Activated CD8-positive, alpha-beta T cell treated with anti-CD3 and anti-CD28 coated beads for 36 hours (primary cell): ENCODE results near the gene LPP. TPM values are rescaled to one million over a fixed set of nuclear protein-coding genes. Genes with fewer than 3 reads are reported as not detected.

Experiments used
- ATAC-seq: fragments of 200-7000 bp; cut with Tn5 transposase; one replicate; pipeline ENCODE4 v1.10.0; 2021; ENCODE audit warnings: mild to moderate bottlenecking, moderate library complexity
- CTCF ChIA-PET: fragments of 350-600 bp; sonication (Branson Sonifier 250); formaldehyde crosslinking; loops from one replicate; lab custom pipeline; 2021; ENCODE audit warnings: antibody characterized with exemption; lab: Charles Lee
- POLR2A ChIA-PET: fragments of 350-600 bp; sonication (Branson Sonifier 250); formaldehyde crosslinking; loops from one replicate; lab custom pipeline; 2021; ENCODE audit warnings: antibody characterized with exemption; lab: Charles Lee
- DNase-seq: peaks from one replicate; pipeline ENCODE4 v3.0.0-alpha.2; 2020
- H3K27ac Mint-ChIP-seq: one replicate; pipeline ENCODE4 v1.8.0; 2021; ENCODE audit warnings: mild to moderate bottlenecking, mixed read lengths
- H3K27me3 Mint-ChIP-seq: one replicate; pipeline ENCODE4 v1.8.0; 2021; ENCODE audit warnings: mixed read lengths
- H3K36me3 Mint-ChIP-seq: one replicate; pipeline ENCODE4 v1.8.0; 2021; ENCODE audit warnings: low read depth, mixed read lengths
- H3K4me1 Mint-ChIP-seq: one replicate; pipeline ENCODE4 v1.8.0; 2021; ENCODE audit warnings: low read depth, mixed read lengths
- H3K4me3 Mint-ChIP-seq: one replicate; pipeline ENCODE4 v1.8.0; 2021; ENCODE audit warnings: mild to moderate bottlenecking, moderate library complexity, mixed read lengths
- H3K9me3 Mint-ChIP-seq: one replicate; pipeline ENCODE4 v1.8.0; 2021; ENCODE audit warnings: mixed read lengths
- intact Hi-C: fragments of 100-400 bp; cut with micrococcal nuclease; formaldehyde crosslinking; loops from one replicate; pipeline ENCODE4 v1.10.0; 2022
- total RNA-seq, 2 experiments: library from RNA; stranded (reverse); gene quantifications; one replicate each; pipeline ENCODE4 v1.2.3, GENCODE V29; 2021
- TF ChIP-seq, protein P1 (sequence below): fragments of 200-600 bp; IDR thresholded peaks from one replicate; pipeline ENCODE4 v1.8.0; 2022; ENCODE audit warnings: antibody characterized with exemption, mild to moderate bottlenecking

LPP gene
- total RNA-seq, 2 experiments from 2014 or later: 16.4 to 22.6 TPM

DNA sequence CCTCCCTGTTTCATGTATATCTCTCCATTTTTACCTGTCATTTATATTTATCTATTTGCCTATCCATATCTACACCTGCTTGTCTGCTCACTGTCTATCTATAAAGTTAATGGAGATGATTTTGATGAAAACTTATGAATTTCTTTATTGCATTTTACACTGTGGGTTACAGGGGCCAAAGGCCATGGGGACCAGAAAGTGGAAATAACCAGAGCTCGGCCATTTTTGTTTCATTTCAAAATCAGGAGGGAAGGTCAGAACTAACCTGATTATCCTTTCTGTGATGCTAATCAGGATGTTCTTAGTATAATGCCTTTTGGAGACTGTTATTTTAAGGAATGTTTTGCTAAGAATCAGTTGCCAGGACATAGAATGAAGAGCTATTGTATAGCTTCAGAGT is 147.2 kb downstream of the LPP start:
- peaks cover 5% of the 10 kb centered on the region for H3K36me3 Mint-ChIP-seq
- no peak for DNase-seq
- ChIA-PET CTCF (interaction anchor here (1.0 to 3.9 kb wide), 3 partner anchors 13 to 562 kb away, joined by 3 to 19 read pairs (median 5); no protein-coding TSS in a partner anchor), POLR2A (interaction anchor here (1.5 kb wide), 1 partner anchor 16 kb away, joined by 3 read pairs; no protein-coding TSS in a partner anchor)
- H3K27me3 Mint-ChIP-seq: no peaks in the 10 kb centered on the region
- TF ChIP-seq, protein P1, sequence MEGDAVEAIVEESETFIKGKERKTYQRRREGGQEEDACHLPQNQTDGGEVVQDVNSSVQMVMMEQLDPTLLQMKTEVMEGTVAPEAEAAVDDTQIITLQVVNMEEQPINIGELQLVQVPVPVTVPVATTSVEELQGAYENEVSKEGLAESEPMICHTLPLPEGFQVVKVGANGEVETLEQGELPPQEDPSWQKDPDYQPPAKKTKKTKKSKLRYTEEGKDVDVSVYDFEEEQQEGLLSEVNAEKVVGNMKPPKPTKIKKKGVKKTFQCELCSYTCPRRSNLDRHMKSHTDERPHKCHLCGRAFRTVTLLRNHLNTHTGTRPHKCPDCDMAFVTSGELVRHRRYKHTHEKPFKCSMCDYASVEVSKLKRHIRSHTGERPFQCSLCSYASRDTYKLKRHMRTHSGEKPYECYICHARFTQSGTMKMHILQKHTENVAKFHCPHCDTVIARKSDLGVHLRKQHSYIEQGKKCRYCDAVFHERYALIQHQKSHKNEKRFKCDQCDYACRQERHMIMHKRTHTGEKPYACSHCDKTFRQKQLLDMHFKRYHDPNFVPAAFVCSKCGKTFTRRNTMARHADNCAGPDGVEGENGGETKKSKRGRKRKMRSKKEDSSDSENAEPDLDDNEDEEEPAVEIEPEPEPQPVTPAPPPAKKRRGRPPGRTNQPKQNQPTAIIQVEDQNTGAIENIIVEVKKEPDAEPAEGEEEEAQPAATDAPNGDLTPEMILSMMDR: no peak
- no peak for ATAC-seq
- no peak overlapping the region for H3K4me3 Mint-ChIP-seq
- no peaks in the 10 kb centered on the region for H3K9me3 Mint-ChIP-seq
- no peak overlapping the region for H3K27ac Mint-ChIP-seq
- intact Hi-C loops: no loop called here
- peaks cover 60% of the 10 kb centered on the region for H3K4me1 Mint-ChIP-seq

DNA sequence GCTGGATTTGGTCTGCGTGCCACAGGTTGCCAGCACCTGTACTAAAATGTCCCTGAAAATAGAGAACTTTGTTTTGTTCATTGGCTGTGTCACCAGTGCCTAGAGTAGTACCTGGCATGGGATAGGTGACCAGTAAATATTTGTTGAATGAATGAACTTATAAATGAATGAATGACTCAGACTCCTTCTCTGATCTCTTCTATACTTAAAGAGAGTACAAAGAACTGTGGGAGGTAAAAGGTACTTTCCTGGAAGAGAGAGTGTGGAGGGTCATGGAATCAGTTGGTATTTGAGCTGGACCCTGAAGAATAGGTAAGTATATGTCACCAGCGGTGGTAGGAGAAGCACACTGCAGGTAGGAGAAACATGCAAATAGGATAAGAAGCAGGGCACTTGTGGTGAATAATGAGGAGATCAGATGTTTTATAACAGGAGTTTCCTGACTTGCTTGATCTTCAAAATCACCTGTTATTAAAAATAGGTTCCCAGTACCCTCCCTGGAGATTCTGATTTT is 149.4 kb downstream of the LPP start:
- H3K27ac Mint-ChIP-seq: no peak overlapping the region
- peaks cover 44% of the 10 kb centered on the region for H3K4me1 Mint-ChIP-seq
- peaks cover 9% of the 10 kb centered on the region for H3K36me3 Mint-ChIP-seq
- ChIA-PET POLR2A (no interaction called here), CTCF (interaction anchor here (2.1 to 3.9 kb wide), 2 partner anchors 563 to 564 kb away, joined by 5 to 19 read pairs; no protein-coding TSS in a partner anchor)
- intact Hi-C loops: no loop called here
- H3K27me3 Mint-ChIP-seq: no peaks in the 10 kb centered on the region
- H3K4me3 Mint-ChIP-seq: no peak overlapping the region
- no peaks in the 10 kb centered on the region for H3K9me3 Mint-ChIP-seq
- DNase-seq (no peak), ATAC-seq (no peak)
- TF ChIP-seq, protein P1: no peak

DNA sequence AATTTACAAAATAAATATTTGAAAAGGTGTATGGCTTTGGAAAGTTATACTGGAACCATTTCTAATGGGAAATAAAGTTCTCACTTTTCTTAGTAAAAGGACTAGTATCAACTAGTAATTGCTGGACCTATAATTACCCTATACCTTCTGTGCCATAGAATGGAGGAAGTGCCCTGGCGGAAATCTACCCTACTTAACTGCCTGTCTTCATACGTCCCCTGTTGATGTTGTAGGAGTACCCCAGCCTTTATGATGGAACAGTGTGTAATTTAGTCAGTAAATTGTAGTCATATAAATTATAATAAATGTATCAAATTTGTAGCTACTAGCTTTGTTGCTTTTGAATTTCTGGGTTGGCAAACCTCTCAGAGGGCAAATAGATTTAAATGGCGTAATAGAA is 149.9 kb downstream of the LPP start:
- Mint-ChIP-seq H3K4me3 (no peak overlapping the region), H3K36me3 (peaks cover 9% of the 10 kb centered on the region), H3K4me1 (peaks cover 40% of the 10 kb centered on the region), H3K9me3 (no peaks in the 10 kb centered on the region), H3K27me3 (no peaks in the 10 kb centered on the region), H3K27ac (no peak overlapping the region)
- CTCF ChIA-PET: interaction anchor here (0.7 to 3.9 kb wide), 2 partner anchors 563 to 651 kb away, joined by 3 to 19 read pairs; no protein-coding TSS in a partner anchor
- DNase-seq (no peak), ATAC-seq (no peak)
- TF ChIP-seq, protein P1: no peak
- intact Hi-C loops: no loop called here
- POLR2A ChIA-PET: no interaction called here

DNA sequence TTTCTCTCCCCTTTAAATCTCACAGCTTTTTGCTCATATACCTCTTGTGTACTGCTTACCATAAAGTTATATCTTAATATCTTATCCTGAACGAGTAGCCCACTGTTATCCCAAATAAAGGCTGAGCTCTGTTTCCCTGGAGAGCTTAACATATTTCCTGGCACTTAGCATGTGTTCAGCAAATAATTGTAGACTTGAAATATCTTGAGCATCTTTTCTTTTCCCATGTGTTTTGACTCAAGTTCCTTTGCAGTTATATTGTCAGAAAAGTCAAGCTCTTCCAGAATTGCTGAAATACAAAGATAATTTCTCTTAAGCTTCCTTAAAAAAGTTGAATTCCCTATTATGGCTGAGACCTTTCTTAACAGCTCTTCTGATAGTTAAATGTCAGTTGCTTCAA is 150.5 kb downstream of the LPP start:
- Mint-ChIP-seq H3K4me3 (no peak overlapping the region), H3K36me3 (peaks cover 9% of the 10 kb centered on the region), H3K27ac (no peak overlapping the region), H3K27me3 (no peaks in the 10 kb centered on the region), H3K4me1 (peaks cover 39% of the 10 kb centered on the region), H3K9me3 (no peaks in the 10 kb centered on the region)
- intact Hi-C loops: no loop called here
- DNase-seq (no peak), ATAC-seq (no peak)
- CTCF ChIA-PET: interaction anchor here (0.7 to 3.9 kb wide), 3 partner anchors 564 to 650 kb away, joined by 3 to 19 read pairs (median 6); no protein-coding TSS in a partner anchor
- TF ChIP-seq, protein P1: no peak
- POLR2A ChIA-PET: no interaction called here

DNA sequence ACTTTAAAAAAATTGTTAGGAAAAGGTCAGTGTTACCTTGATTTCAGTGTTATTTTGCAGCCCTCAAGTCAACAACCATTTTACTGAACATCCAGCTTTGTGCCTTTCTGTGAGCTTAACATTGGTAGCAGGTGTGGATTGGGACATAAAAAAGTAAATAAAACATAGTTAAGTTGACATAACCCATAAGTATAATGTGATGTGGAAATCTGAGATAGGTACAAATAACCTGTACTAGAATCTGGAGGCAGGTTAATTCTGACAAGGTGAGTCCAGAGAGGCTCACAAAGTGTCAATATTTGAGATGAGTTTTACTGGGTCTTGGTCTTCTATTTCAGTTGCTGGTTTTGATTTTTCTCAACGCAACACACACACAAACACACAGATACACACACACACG is 151.3 kb downstream of the LPP start:
- Mint-ChIP-seq H3K27me3 (no peaks in the 10 kb centered on the region), H3K27ac (no peak overlapping the region), H3K4me3 (no peak overlapping the region), H3K9me3 (no peaks in the 10 kb centered on the region), H3K4me1 (peaks cover 43% of the 10 kb centered on the region), H3K36me3 (peaks cover 10% of the 10 kb centered on the region)
- TF ChIP-seq, protein P1: no peak
- ChIA-PET POLR2A (no interaction called here), CTCF (interaction anchor here (1.0 to 3.9 kb wide), 2 partner anchors 565 to 649 kb away, joined by 6 to 19 read pairs; no protein-coding TSS in a partner anchor)
- ATAC-seq: no peak
- DNase-seq: no peak
- intact Hi-C loops: no loop called here
